H1 (cell line): ENCODE results near the gene AKIRIN1. TPM values are rescaled to one million over a fixed set of nuclear protein-coding genes. Genes with fewer than 3 reads are reported as not detected.

Experiments used
- CTCF ChIA-PET: fragments of 300-600 bp; sonication (Branson Sonifier 250); formaldehyde crosslinking; loops from one replicate; lab custom pipeline; 2021; ENCODE audit not compliant: partially characterized antibody; lab: Charles Lee
- POLR2A ChIA-PET: fragments of 300-600 bp; sonication (Branson Sonifier 250); formaldehyde crosslinking; loops from one replicate; lab custom pipeline; 2021; ENCODE audit warnings: inconsistent platforms; ENCODE audit not compliant: partially characterized antibody; lab: Charles Lee
- DNase-seq, 2 experiments: peaks; one replicate each; pipeline versions ENCODE4 v3.0.0 to v3.0.0-alpha.2; 2010 to 2022; ENCODE audit warnings: low spot score in 2 of 2, low read depth in 1 of 2, mixed read lengths in 1 of 2
- FAIRE-seq: peaks from 2 replicates; lab custom pipeline; 2011; peaks lifted over from hg19 to GRCh38; lab: Jason Lieb, UNC
- H2AFZ ChIP-seq: 2 replicates; pipeline ENCODE4 v1.8.1; 2012; ENCODE audit warnings: low read length, inconsistent platforms
- H2AK5ac ChIP-seq: 2 replicates; pipeline ENCODE4 v1.6.1; 2013; ENCODE audit warnings: low read depth, low read length
- H2BK120ac ChIP-seq: replicated peaks from 2 replicates; pipeline ENCODE3; 2013; ENCODE audit warnings: low read depth, low read length, inconsistent platforms
- H2BK12ac ChIP-seq: 2 replicates; pipeline ENCODE4 v1.6.1; 2013; ENCODE audit warnings: low read depth, low read length
- H2BK15ac ChIP-seq: 2 replicates; pipeline ENCODE4 v1.6.1; 2013; ENCODE audit warnings: low read length
- H2BK20ac ChIP-seq: 2 replicates; pipeline ENCODE4 v1.6.1; 2013; ENCODE audit warnings: low read length
- H2BK5ac ChIP-seq: 2 replicates; pipeline ENCODE4 v1.6.1; 2013; ENCODE audit warnings: low read depth, low read length
- H3K14ac ChIP-seq: 2 replicates; pipeline ENCODE4 v1.6.1; 2013; ENCODE audit warnings: inconsistent platforms; ENCODE audit not compliant: insufficient read length
- H3K18ac ChIP-seq: 2 replicates; pipeline ENCODE4 v1.6.1; 2013; ENCODE audit warnings: low read length; ENCODE audit errors: extremely low read depth
- H3K23ac ChIP-seq: 2 replicates; pipeline ENCODE4 v1.6.1; 2013; ENCODE audit warnings: inconsistent platforms; ENCODE audit not compliant: insufficient read length
- H3K23me2 ChIP-seq: 2 replicates; pipeline ENCODE4 v1.6.1; 2013; ENCODE audit warnings: low read depth, low read length
- H3K27ac ChIP-seq: 2 replicates; pipeline ENCODE4 v1.6.1; 2011; ENCODE audit warnings: low read depth, low read length, inconsistent platforms
- H3K27me3 ChIP-seq, 4 experiments: replicated peaks in 1 of 4; 1 replicate in 1 of 4; 2 replicates in 3 of 4; pipeline versions ENCODE4 v1.6.1 to v1.8.1; 2011 to 2013; ENCODE audit warnings: low read length in 3 of 4, mild to moderate bottlenecking in 3 of 4, inconsistent platforms in 2 of 4, mixed read lengths in 2 of 4, moderate library complexity in 1 of 4; ENCODE audit not compliant: control insufficient read depth in 3 of 4, insufficient read depth in 3 of 4; ENCODE audit errors: extremely low read depth in 1 of 4
- H3K36me3 ChIP-seq, 4 experiments: 2 replicates each; pipeline versions ENCODE4 v1.6.1 to v1.8.1; 2011 to 2013; ENCODE audit warnings: mild to moderate bottlenecking in 4 of 4, low read length in 3 of 4, moderate library complexity in 2 of 4, control low read depth in 1 of 4, inconsistent platforms in 1 of 4; ENCODE audit not compliant: insufficient read depth in 4 of 4, control insufficient read depth in 2 of 4
- H3K4ac ChIP-seq: replicated peaks from 2 replicates; pipeline ENCODE3; 2013; ENCODE audit warnings: low read length, low read depth, mixed read lengths, inconsistent platforms; ENCODE audit not compliant: insufficient read length
- H3K4me1 ChIP-seq, 4 experiments: replicated peaks in 1 of 4; 1 replicate in 1 of 4; 2 replicates in 3 of 4; pipeline versions ENCODE4 v1.6.1 to v1.8.1; 2011 to 2013; ENCODE audit warnings: low read length in 3 of 4, inconsistent platforms in 2 of 4, mixed read lengths in 1 of 4; ENCODE audit not compliant: insufficient read depth in 4 of 4, control insufficient read depth in 3 of 4
- H3K4me2 ChIP-seq, 2 experiments: 2 replicates each; pipeline versions ENCODE4 v1.6.1 to v1.8.1; 2011 to 2013; ENCODE audit warnings: low read depth in 2 of 2, low read length in 2 of 2, control low read depth in 1 of 2, inconsistent platforms in 1 of 2, mild to moderate bottlenecking in 1 of 2; ENCODE audit not compliant: insufficient read depth in 1 of 2
- H3K4me3 ChIP-seq, 4 experiments: fragments of 200-600, 300-600 bp in 1 of 4; sonication (generic), shearing (Covaris generic), sonication (Bioruptor Twin) in 1 of 4; 2 replicates each; pipeline versions ENCODE4 v1.5.1 to v1.8.1; 2011 to 2016; ENCODE audit warnings: low read length in 4 of 4, low read depth in 3 of 4, control low read depth in 2 of 4, inconsistent platforms in 2 of 4, mild to moderate bottlenecking in 2 of 4, mixed read lengths in 1 of 4, moderate library complexity in 1 of 4; ENCODE audit not compliant: insufficient read depth in 2 of 4; ENCODE audit errors: extremely low read depth in 1 of 4
- H3K56ac ChIP-seq: replicated peaks from 2 replicates; pipeline ENCODE3; 2013; ENCODE audit warnings: low read depth, mild to moderate bottlenecking, mixed read lengths, low read length, inconsistent platforms; ENCODE audit not compliant: insufficient read length
- H3K79me1 ChIP-seq: 2 replicates; pipeline ENCODE4 v1.6.1; 2013; ENCODE audit warnings: low read depth, low read length, control low read depth
- H3K79me2 ChIP-seq, 2 experiments: 2 replicates each; pipeline versions ENCODE4 v1.6.1 to v1.8.1; 2012 to 2013; ENCODE audit warnings: low read length in 2 of 2, mild to moderate bottlenecking in 2 of 2, inconsistent platforms in 1 of 2; ENCODE audit not compliant: insufficient read depth in 2 of 2, control insufficient read depth in 1 of 2
- H3K9ac ChIP-seq, 4 experiments: replicated peaks in 1 of 4; 1 replicate in 1 of 4; 2 replicates in 3 of 4; pipeline versions ENCODE4 v1.6.1 to v1.8.1; 2011 to 2013; ENCODE audit warnings: low read depth in 3 of 4, low read length in 3 of 4, control low read depth in 2 of 4, mild to moderate bottlenecking in 2 of 4, moderate library complexity in 2 of 4, inconsistent platforms in 1 of 4; ENCODE audit errors: extremely low read depth in 1 of 4
- H3K9me3 ChIP-seq, 2 experiments: 2 replicates each; pipeline versions ENCODE4 v1.6.1 to v1.8.1; 2012 to 2013; ENCODE audit warnings: mild to moderate bottlenecking in 2 of 2, moderate library complexity in 2 of 2, control low read depth in 1 of 2, inconsistent platforms in 1 of 2, low read depth in 1 of 2, low read length in 1 of 2, mixed read lengths in 1 of 2; ENCODE audit not compliant: insufficient read depth in 2 of 2
- H4K20me1 ChIP-seq, 2 experiments: replicated peaks in 1 of 2; 2 replicates each; pipeline versions ENCODE3 to v1.8.1; 2011 to 2013; ENCODE audit warnings: inconsistent platforms in 2 of 2, low read length in 2 of 2, mild to moderate bottlenecking in 1 of 2; ENCODE audit not compliant: insufficient read depth in 2 of 2, control insufficient read depth in 1 of 2
- H4K5ac ChIP-seq: 2 replicates; pipeline ENCODE4 v1.6.1; 2013; ENCODE audit warnings: low read length, low read depth, mixed read lengths, inconsistent platforms; ENCODE audit not compliant: insufficient read length
- H4K8ac ChIP-seq: 2 replicates; pipeline ENCODE4 v1.8.0; 2013; ENCODE audit warnings: mild to moderate bottlenecking, moderate library complexity, low read length, inconsistent platforms; ENCODE audit not compliant: insufficient read depth; ENCODE audit errors: extremely low read depth
- H4K91ac ChIP-seq: replicated peaks from 2 replicates; pipeline ENCODE3; 2013; ENCODE audit warnings: low read length, mixed read lengths, inconsistent platforms; ENCODE audit not compliant: insufficient read length
- CHD2 ChIP-seq: IDR thresholded peaks from 2 replicates; pipeline ENCODE4 v1.6.1; 2012; ENCODE audit warnings: low read length, improper control_type of control experiment
- PHF8 ChIP-seq: fragments of 200-600 bp; sonication (generic); conservative IDR thresholded peaks from 2 replicates; pipeline ENCODE4 v1.7.1; 2012; ENCODE audit warnings: low read depth, mild to moderate bottlenecking, inconsistent platforms, low read length, moderate library complexity
- WGBS, 2 experiments: shearing (Covaris generic) in 1 of 2; methylation state at CpG; one replicate each; pipeline versions ENCODE4 v1.1.6 to v1.1.7; 2013 to 2015; ENCODE audit warnings: low lambda C conversion rate in 2 of 2, mixed read lengths in 2 of 2, inconsistent platforms in 1 of 2, low coverage in 1 of 2, missing lambda C conversion rate in 1 of 2; ENCODE audit not compliant: insufficient replicate concordance in 2 of 2, insufficient coverage in 1 of 2, insufficient read length in 1 of 2; ENCODE audit errors: extremely low coverage in 1 of 2, missing lambda C conversion rate in 1 of 2; 5-methylcytosine and 5-hydroxymethylcytosine counted together
- long read RNA-seq, 2 experiments: library from RNA in 1 of 2; library from capped mRNA in 1 of 2; stranded (forward); transcript quantifications; one replicate each; pipeline ENCODE4 v2.0.0, GENCODE V29; 2021; ENCODE audit warnings: inconsistent platforms in 1 of 2
- polyA minus RNA-seq, 3 experiments: library from RNA; depleted of rRNA, polyadenylated mRNA; stranded (reverse); fragments of >200 nt; gene quantifications; 1 replicate in 2 of 3; 2 replicates in 1 of 3; pipeline ENCODE4 v1.2.3, GENCODE V29; 2011
- polyA plus RNA-seq, 7 experiments: library from polyadenylated mRNA; depleted of rRNA in 3 of 7; stranded (reverse) in 5 of 7; unstranded in 2 of 7; fragments of >200 nt in 5 of 7; fragments of 200-250 nt in 2 of 7; gene quantifications; 1 replicate in 5 of 7; 2 replicates in 1 of 7; 4 replicates in 1 of 7; pipeline versions ENCODE4 v1.2.1 to v1.2.3, GENCODE V29; 2011 to 2013; ENCODE audit warnings: missing spikeins in 2 of 7, mixed read lengths in 2 of 7
- total RNA-seq: library from RNA; stranded (reverse); fragmentation: NEBNext Ultra II Directional; extraction: Animal tissue kit (Norgen Biotek cat#: 25700); gene quantifications from 2 replicates; pipeline ENCODE4 v1.2.1, GENCODE V29; 2021

The AKIRIN1 gene, protein sequence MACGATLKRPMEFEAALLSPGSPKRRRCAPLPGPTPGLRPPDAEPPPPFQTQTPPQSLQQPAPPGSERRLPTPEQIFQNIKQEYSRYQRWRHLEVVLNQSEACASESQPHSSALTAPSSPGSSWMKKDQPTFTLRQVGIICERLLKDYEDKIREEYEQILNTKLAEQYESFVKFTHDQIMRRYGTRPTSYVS
- 236 TPM in 2 replicates for total RNA-seq
- polyA plus RNA-seq (2011; rRNA removed) = 117 and 148 TPM in 2 replicates
- 183 TPM for polyA plus RNA-seq (2011; cell fraction: cytosol; rRNA removed)
- 51.2 TPM for polyA plus RNA-seq (2011; cell fraction: nucleus; rRNA removed)
- polyA plus RNA-seq (2012, experiment 1 of 2) = 126 to 255 TPM (median 140 TPM) in 4 replicates
- polyA plus RNA-seq (2012, experiment 2 of 2) = 109 TPM
- polyA plus RNA-seq (2013, experiment 1 of 2) = 161 TPM
- polyA plus RNA-seq (2013, experiment 2 of 2) = 160 TPM
- 128 and 194 TPM in 2 replicates for polyA minus RNA-seq (2011; rRNA and poly(A)+ RNA removed)
- polyA minus RNA-seq (2011; cell fraction: cytosol; rRNA and poly(A)+ RNA removed) = 133 TPM
- polyA minus RNA-seq (2011; cell fraction: nucleus; rRNA and poly(A)+ RNA removed) = 92.6 TPM
- long read RNA-seq, experiment 1, transcript AKIRIN1-202 (5 exons, 2,741 nt) = major isoform, 125 of 302 reads
- long read RNA-seq, experiment 1, partial matches to known transcripts = 14 of 302 reads
- long read RNA-seq, experiment 1, other reads (novel, unspliced or antisense) = 158 of 302 reads
- long read RNA-seq, experiment 2, partial matches to known transcripts = 0 of 37 reads
- long read RNA-seq, experiment 2, other reads (novel, unspliced or antisense) = 37 of 37 reads

GRCh38 chr1:38990738-38991637 lies at the start of gene AKIRIN1:
Gene AKIRIN1, plus strand, starts transcription at chr1:38991276. Its CDS starts 105 bp downstream, at chr1:38991381.
- peak within 1 kb of the TSS; percentile 20 for H3K4ac ChIP-seq
- H3K27me3 ChIP-seq = no peaks in the 10 kb centered on the region
- peaks cover 6% of the 10 kb centered on the region; the same call in 1 of the 2 replicates for H3K23me2 ChIP-seq
- no peak within 1 kb of the TSS for H2AFZ ChIP-seq
- no peak within 1 kb of the TSS for H2AK5ac ChIP-seq
- no peaks in the 10 kb centered on the region for H3K9me3 ChIP-seq
- peak within 1 kb of the TSS; percentile 77 for H2BK120ac ChIP-seq
- peak within 1 kb of the TSS; percentile 67; the same call in 1 of the 2 replicates for H2BK20ac ChIP-seq
- peaks cover 2 to 41% (median 19%) of the 10 kb centered on the region in 4 experiments; a peak in 5 of 8 replicates for H3K36me3 ChIP-seq
- peak within 1 kb of the TSS; percentile 97 for H4K91ac ChIP-seq
- peaks cover 43 to 49% of the 10 kb centered on the region in 2 experiments for H3K79me2 ChIP-seq
- POLR2A ChIA-PET = interaction anchor here (0.6 to 3.0 kb wide), 16 partner anchors 8 to 417 kb away, joined by 3 to 14 read pairs (median 4); partner anchors contain the start of genes GJA9 and NDUFS5
- peak within 1 kb of the TSS; percentile 78 to 98 for H3K4me2 ChIP-seq
- peak within 1 kb of the TSS; percentile 83 to 100 (median 92) for H3K4me3 ChIP-seq
- peaks cover 16 to 27% of the 10 kb centered on the region in 2 experiments for H4K20me1 ChIP-seq
- peak within 1 kb of the TSS; percentile 75 for H2BK12ac ChIP-seq
- peak; percentile 88 for FAIRE-seq
- H2BK5ac ChIP-seq = peak within 1 kb of the TSS; percentile 95
- H3K56ac ChIP-seq = peak within 1 kb of the TSS; percentile 88
- H2BK15ac ChIP-seq = no peak within 1 kb of the TSS
- peak within 1 kb of the TSS; percentile 97; the same call in 1 of the 2 replicates for H4K8ac ChIP-seq
- no peak within 1 kb of the TSS for H3K14ac ChIP-seq
- WGBS, 2 experiments = 1% methylated on average over 39 of the region's 76 CpGs; no CpG with 5 or more reads in 1 of the 2 experiments
- H3K9ac ChIP-seq = peak within 1 kb of the TSS; percentile 72 to 98 (median 92)
- peaks cover 5 to 18% (median 13%) of the 10 kb centered on the region in 4 experiments for H3K4me1 ChIP-seq
- DNase-seq = peak; percentile 89 to 99
- peak within 1 kb of the TSS; percentile 77 for H4K5ac ChIP-seq
- CTCF ChIA-PET = interaction anchor here (0.8 to 1.4 kb wide), 2 partner anchors 15 to 1390 kb away, joined by 3 to 4 read pairs; no protein-coding TSS in a partner anchor
- no peaks in the 10 kb centered on the region for H3K79me1 ChIP-seq
- H3K23ac ChIP-seq = no peak within 1 kb of the TSS
- peak within 1 kb of the TSS; percentile 92 for H3K18ac ChIP-seq
- peak within 1 kb of the TSS; percentile 95 for H3K27ac ChIP-seq
- TF ChIP-seq PHF8 (peak; percentile 97), CHD2 (peak; percentile 32; the same call in 1 of the 2 replicates)
